Mesothelial cell of epicardium (in vitro differentiated cells): ENCODE results near the gene NLGN1. TPM values are rescaled to one million over a fixed set of nuclear protein-coding genes. Genes with fewer than 3 reads are reported as not detected.

ENCODE experiments used
- DNase-seq, 2 experiments: peaks; one replicate each; pipeline ENCODE4 v3.0.0; 2021; ENCODE audit warnings: low spot score in 2 of 2; ENCODE audit not compliant: unreplicated experiment in 2 of 2
- H3K27ac Mint-ChIP-seq: 2 replicates; pipeline ENCODE4 v1.8.0; 2021; ENCODE audit warnings: mixed read lengths
- H3K27me3 Mint-ChIP-seq: 2 replicates; pipeline ENCODE4 v1.8.0; 2021; ENCODE audit warnings: low read depth, mixed read lengths
- H3K36me3 Mint-ChIP-seq: 2 replicates; pipeline ENCODE4 v1.8.0; 2021; ENCODE audit warnings: mixed read lengths
- H3K4me1 Mint-ChIP-seq: 2 replicates; pipeline ENCODE4 v1.8.0; 2021; ENCODE audit warnings: mixed read lengths
- H3K4me3 Mint-ChIP-seq: 2 replicates; pipeline ENCODE4 v1.8.0; 2021; ENCODE audit warnings: mild to moderate bottlenecking, moderate library complexity, mixed read lengths
- H3K9me3 Mint-ChIP-seq: 2 replicates; pipeline ENCODE4 v1.8.0; 2021; ENCODE audit warnings: mixed read lengths
- total RNA-seq: library from RNA; stranded (reverse); gene quantifications from 3 replicates; pipeline ENCODE4 v1.2.1, GENCODE V29; 2021
- TF ChIP-seq, protein P1 (sequence below): fragments of 200-600 bp; sonication (generic); IDR thresholded peaks from one replicate; pipeline ENCODE4 v1.5.0; 2021; ENCODE audit warnings: antibody characterized with exemption; ENCODE audit not compliant: unreplicated experiment

Gene NLGN1
- total RNA-seq, 1 donor from 2014 or later, result 4.2 TPM

DNA sequence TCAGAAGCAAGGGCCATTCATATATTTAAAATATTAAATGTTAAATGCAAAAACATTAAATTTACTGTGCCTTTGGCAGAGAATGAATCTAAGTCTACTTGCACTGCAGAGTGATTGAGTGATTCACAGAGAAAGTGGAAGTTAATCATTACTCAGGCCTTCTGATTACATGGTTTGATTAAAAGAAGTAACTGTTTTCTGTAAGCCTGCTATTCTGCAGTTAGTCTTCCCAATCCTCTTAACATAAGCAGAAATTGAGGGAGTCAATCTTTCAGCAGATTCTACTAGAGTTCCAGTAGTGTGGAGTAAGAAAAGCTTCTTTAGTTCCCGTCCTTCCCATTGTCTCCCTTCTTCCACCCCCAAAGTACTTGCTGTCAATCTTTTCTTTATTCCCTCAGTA, 1.5 kb downstream of the NLGN1 start:
- DNase-seq, result no peak
- Mint-ChIP-seq H3K27ac (no peak overlapping the region), H3K9me3 (no peaks in the 10 kb centered on the region), H3K4me1 (peaks cover 28% of the 10 kb centered on the region), H3K27me3 (peaks cover 80% of the 10 kb centered on the region), H3K36me3 (no peaks in the 10 kb centered on the region), H3K4me3 (peak overlapping the region; percentile 17)
- TF ChIP-seq, protein P1, sequence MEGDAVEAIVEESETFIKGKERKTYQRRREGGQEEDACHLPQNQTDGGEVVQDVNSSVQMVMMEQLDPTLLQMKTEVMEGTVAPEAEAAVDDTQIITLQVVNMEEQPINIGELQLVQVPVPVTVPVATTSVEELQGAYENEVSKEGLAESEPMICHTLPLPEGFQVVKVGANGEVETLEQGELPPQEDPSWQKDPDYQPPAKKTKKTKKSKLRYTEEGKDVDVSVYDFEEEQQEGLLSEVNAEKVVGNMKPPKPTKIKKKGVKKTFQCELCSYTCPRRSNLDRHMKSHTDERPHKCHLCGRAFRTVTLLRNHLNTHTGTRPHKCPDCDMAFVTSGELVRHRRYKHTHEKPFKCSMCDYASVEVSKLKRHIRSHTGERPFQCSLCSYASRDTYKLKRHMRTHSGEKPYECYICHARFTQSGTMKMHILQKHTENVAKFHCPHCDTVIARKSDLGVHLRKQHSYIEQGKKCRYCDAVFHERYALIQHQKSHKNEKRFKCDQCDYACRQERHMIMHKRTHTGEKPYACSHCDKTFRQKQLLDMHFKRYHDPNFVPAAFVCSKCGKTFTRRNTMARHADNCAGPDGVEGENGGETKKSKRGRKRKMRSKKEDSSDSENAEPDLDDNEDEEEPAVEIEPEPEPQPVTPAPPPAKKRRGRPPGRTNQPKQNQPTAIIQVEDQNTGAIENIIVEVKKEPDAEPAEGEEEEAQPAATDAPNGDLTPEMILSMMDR, result no peak

DNA sequence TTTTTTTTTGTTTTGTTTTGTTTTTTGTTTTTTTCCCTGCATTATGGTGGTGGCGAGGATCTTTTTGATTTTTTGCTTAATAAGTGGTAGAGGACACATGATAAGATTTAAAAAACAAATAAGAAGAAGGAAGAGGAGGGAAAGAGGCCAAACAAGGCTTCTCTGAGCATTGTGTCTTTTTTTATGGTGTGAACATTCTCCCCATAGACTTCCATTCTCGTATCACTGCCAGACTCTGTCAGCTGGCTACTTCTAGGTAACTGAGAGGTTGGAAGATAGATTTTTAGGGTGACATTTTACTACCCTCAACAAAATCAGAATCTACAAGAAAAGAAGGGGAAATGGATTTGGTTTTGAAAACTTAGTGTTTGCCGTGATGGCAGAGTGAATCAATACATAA, 3.8 kb downstream of the NLGN1 start:
- peaks cover 63% of the 10 kb centered on the region for H3K27me3 Mint-ChIP-seq
- no peak for DNase-seq
- TF ChIP-seq, protein P1, result no peak
- no peaks in the 10 kb centered on the region for H3K36me3 Mint-ChIP-seq
- H3K4me1 Mint-ChIP-seq, result peaks cover 16% of the 10 kb centered on the region
- H3K27ac Mint-ChIP-seq, result no peak overlapping the region
- H3K9me3 Mint-ChIP-seq, result no peaks in the 10 kb centered on the region
- no peak overlapping the region for H3K4me3 Mint-ChIP-seq

DNA sequence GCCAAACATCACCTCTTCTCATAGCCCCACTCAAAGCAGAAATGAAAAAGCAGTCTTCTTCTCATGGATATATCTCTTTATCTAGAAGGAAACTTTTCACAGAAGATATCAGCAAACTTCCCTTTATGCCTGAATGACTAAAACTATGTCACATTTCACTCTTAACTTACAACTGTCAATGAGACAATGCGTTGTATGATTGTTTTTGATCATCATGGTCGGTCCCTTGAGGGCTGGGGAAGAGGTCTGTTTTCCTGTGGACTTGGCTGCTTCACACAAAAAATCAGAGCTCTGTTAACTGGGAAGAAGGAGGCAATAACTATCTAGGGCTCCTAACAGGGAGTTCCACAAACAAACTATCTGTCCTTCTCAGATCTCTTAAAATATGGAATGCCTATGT, 5.1 kb downstream of the NLGN1 start:
- no peak overlapping the region for H3K27ac Mint-ChIP-seq
- peaks cover 5% of the 10 kb centered on the region for H3K4me1 Mint-ChIP-seq
- no peak for DNase-seq
- TF ChIP-seq, protein P1, result no peak
- H3K4me3 Mint-ChIP-seq, result no peak overlapping the region
- H3K27me3 Mint-ChIP-seq, result peaks cover 52% of the 10 kb centered on the region
- H3K9me3 Mint-ChIP-seq, result no peaks in the 10 kb centered on the region
- H3K36me3 Mint-ChIP-seq, result no peaks in the 10 kb centered on the region

DNA sequence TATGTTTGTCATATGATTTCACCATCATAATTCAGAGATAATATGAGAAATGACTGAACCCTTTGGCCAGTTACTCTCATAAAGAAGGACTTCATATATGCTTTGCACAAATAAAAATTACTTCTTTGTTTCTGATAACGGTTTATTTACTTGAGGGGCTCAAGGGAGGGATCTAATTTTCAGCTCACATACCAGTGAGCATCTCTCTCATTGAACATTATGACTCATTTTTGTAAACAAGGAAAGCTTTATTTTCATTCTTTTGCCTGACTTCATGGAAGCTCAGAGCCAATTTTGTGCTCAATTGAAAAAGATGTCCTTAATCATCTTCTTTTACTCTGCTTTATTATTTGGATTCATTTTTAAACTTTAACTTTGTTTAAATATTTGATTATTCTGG, 5.8 kb downstream of the NLGN1 start:
- Mint-ChIP-seq H3K36me3 (no peaks in the 10 kb centered on the region), H3K27me3 (peaks cover 46% of the 10 kb centered on the region), H3K4me3 (no peak overlapping the region), H3K27ac (no peak overlapping the region), H3K4me1 (peaks cover 2% of the 10 kb centered on the region), H3K9me3 (no peaks in the 10 kb centered on the region)
- DNase-seq, result no peak
- TF ChIP-seq, protein P1, result no peak

DNA sequence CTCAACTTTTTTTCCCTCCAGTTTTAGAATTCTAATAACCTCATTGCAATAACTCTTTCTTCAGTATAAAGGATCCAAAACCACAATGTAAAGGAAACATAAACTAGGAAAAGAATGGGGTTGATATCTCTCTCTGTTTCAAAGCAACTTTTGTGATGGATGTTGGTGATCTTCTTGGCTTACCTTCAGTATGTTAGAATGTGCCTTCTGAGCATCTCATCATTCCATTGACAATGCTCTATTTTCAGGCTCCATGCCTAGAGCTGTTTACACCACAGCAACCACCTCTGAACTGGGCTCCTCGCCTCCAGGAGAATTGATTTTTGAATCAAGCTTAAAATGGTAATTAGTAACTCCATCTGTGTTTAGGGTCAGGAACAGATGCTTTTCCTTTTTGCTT, 6.6 kb downstream of the NLGN1 start:
- DNase-seq, result no peak
- H3K27me3 Mint-ChIP-seq, result peaks cover 40% of the 10 kb centered on the region
- no peaks in the 10 kb centered on the region for H3K9me3 Mint-ChIP-seq
- H3K27ac Mint-ChIP-seq, result no peak overlapping the region
- H3K36me3 Mint-ChIP-seq, result no peaks in the 10 kb centered on the region
- TF ChIP-seq, protein P1, result no peak
- H3K4me3 Mint-ChIP-seq, result no peak overlapping the region
- H3K4me1 Mint-ChIP-seq, result no peaks in the 10 kb centered on the region

DNA sequence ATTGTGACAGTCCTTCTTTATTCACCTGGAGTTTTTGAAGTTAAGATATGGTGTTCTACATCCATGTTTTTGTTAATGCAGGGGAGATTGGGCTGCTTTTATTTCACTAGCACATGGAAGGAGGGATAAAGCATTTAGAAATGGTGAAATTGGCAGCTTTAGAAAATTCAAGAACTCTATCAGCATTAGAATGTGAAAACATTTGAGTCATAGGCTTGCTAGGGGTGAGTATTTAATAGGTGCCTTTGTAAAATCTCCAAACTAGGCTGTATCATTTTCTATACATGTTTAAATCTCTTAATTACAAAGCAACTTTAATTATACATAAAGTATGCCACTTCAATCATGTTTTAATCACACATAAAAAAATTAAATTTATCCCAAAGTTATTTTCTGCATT, 12.9 kb downstream of the NLGN1 start:
- TF ChIP-seq, protein P1, result no peak
- no peak overlapping the region for H3K27ac Mint-ChIP-seq
- H3K36me3 Mint-ChIP-seq, result no peaks in the 10 kb centered on the region
- no peaks in the 10 kb centered on the region for H3K27me3 Mint-ChIP-seq
- H3K4me1 Mint-ChIP-seq, result peaks cover 22% of the 10 kb centered on the region
- DNase-seq, result no peak
- H3K4me3 Mint-ChIP-seq, result no peak overlapping the region
- H3K9me3 Mint-ChIP-seq, result no peaks in the 10 kb centered on the region
